GM23338 (cell line): Measurements from ENCODE around the gene KIF4B.

Experiments
- CREB1 ChIP-seq: fragments of 250-450 bp; sonication (Bioruptor Pico); IDR thresholded peaks from 2 replicates; pipeline ENCODE4 v1.5.0; 2020; ENCODE audit warnings: low read depth, mild to moderate bottlenecking, moderate library complexity
- CTCF ChIP-seq, 2 experiments: fragments of 200-600 bp in 1 of 2; sonication (generic) in 1 of 2; conservative IDR thresholded peaks; 2 replicates each; pipeline versions ENCODE4 v1.5.1 to v1.6.1; 2016 to 2017; ENCODE audit warnings: antibody characterized with exemption in 2 of 2, low read depth in 2 of 2, mild to moderate bottlenecking in 2 of 2, moderate library complexity in 1 of 2
- EZH2 ChIP-seq: fragments of 200-600 bp; sonication (generic); IDR thresholded peaks from one replicate; pipeline ENCODE4 v1.8.0; 2017; ENCODE audit warnings: antibody characterized with exemption, mild to moderate bottlenecking, low read depth; ENCODE audit not compliant: unreplicated experiment
- EZH2phosphoT487 ChIP-seq: fragments of 200-600 bp; sonication (generic); IDR thresholded peaks from one replicate; pipeline ENCODE4 v1.8.1; 2018; ENCODE audit warnings: antibody characterized with exemption; ENCODE audit not compliant: unreplicated experiment
- JUNB ChIP-seq: IDR thresholded peaks from one replicate; pipeline ENCODE4 v1.6.1; 2016; ENCODE audit warnings: antibody characterized with exemption; ENCODE audit not compliant: unreplicated experiment
- POLR2AphosphoS5 ChIP-seq: IDR thresholded peaks from 2 replicates; pipeline ENCODE4 v1.6.1; 2016; ENCODE audit warnings: antibody characterized with exemption, low read depth
- REST ChIP-seq: IDR thresholded peaks from one replicate; pipeline ENCODE4 v1.6.1; 2018; ENCODE audit warnings: antibody characterized with exemption; ENCODE audit not compliant: unreplicated experiment
- ZNF114 ChIP-seq: fragments of 250-450 bp; sonication (Bioruptor Pico); IDR thresholded peaks from 2 replicates; pipeline ENCODE4 v1.5.0; 2020; ENCODE audit warnings: mild to moderate bottlenecking, moderate library complexity
- ZNF331 ChIP-seq: fragments of 250-450 bp; sonication (Bioruptor Pico); IDR thresholded peaks from 2 replicates; pipeline ENCODE4 v1.5.0; 2020; ENCODE audit warnings: low read depth, mild to moderate bottlenecking, moderate library complexity

- TF ChIP-seq CTCF (conservative IDR thresholded peaks at IDR 0.05; ENCODE audit: low read depth in 2 of 2) (peak; percentile 66 to 70), POLR2AphosphoS5 (no peak), EZH2phosphoT487 (no peak), EZH2 (no peak), CREB1 (no peak), JUNB (no peak), REST (no peak), ZNF114 (CRISPR knock-in tag) (no peak), ZNF331 (CRISPR knock-in tag) (no peak)
Observed at GRCh38 chr5:155049569-155050383, 36.2 kb downstream of the KIF4B start.
